ELF-1 (cell line): ENCODE measurements around the gene TSPAN15.
A peak's percentile ranks its signal among the peaks of the same experiment; 100 is the strongest.

Experiments
- DNase-seq: peaks from one replicate; pipeline ENCODE4 v3.0.0-alpha.2; 2016; ENCODE audit warnings: low read depth, low spot score

The TSPAN15 gene

DNA sequence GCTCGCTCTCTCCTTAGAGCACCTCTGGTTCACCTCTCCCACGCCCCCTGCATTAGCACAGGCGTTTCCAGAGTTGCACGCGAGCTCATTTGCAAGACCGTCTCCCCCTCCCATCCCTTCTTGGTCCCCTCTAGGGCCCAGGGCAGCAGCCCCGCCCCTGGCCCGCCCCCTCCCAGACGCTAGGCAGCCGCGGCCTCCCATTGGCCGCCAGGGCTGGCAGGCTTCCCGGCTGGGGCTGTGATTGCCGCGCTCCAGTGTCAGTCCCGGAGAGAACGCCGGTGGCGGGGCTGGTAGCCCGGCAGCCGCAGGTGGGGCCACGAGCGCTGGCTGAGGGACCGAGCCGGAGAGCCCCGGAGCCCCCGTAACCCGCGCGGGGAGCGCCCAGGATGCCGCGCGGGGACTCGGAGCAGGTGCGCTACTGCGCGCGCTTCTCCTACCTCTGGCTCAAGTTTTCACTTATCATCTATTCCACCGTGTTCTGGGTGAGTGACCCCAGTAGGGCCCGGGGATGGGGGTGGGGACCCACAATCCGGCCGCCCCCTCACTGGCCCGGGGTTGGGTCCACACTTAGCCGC lies at the start of gene TSPAN15:
TSS of gene TSPAN15 (plus strand) at position 257 of the 575 bp plus-strand sequence. CDS start at position 387, 130 bp downstream.
- peak; percentile 85 for DNase-seq

DNA sequence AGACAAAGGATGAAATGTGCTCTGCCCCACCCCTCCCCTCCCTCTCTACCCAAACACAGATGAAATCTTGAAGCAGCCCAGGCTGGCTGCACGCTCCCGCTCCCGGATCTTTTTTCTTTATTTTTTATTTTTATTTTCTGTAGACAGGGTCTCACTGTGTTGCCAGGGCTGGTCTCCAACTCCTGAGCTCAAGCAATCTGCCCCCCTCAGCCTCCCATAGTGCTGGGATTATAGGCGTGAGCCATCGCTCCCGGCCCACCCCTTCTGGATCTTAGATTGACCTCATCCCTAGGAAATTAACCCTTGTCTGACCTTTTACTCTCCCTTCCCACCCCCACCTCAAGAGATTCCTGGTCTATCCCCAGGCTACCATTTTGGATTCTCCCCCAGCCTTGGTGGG lies 48.9 kb upstream of the TSPAN15 start:
- no peak for DNase-seq

DNA sequence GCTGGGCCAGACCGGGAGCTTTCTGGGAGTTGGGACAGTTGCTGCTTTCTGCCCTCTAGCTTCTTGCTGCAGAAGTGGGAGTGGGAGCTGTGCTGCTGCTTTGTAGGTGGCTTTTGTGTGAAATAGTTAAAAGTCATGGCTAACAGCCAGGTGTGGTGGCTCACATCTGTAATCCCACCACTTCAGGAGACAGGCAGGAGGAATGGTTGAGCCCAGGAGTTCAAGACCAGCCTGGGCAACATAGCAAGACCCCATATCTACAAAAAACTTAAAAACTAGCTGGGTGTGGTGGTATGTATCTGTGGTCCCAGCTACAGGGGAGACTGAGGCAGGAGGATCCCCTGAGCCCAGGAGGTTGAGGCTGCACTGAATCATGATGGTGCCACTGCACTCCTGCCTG lies 48.2 kb upstream of the TSPAN15 start:
- no peak for DNase-seq

DNA sequence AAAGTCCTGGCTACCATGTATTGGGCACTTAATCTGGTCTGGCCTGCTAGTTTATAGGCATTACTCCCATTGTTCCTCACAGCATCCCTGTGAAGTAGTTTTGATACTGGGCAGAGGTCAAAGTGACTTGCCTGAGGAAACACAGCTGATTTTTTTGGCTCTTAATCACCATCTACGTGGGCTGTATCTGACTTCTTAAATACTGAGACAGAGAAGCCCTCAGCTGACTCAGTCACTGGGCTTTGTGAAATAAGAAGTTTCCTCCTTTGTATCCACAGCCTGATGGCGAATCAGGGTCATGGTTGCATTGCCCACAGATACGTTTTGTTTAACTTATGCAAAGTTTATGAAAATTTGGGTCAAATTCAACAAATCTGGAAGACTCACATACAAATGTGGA lies 47.7 kb upstream of the TSPAN15 start:
- no peak for DNase-seq

DNA sequence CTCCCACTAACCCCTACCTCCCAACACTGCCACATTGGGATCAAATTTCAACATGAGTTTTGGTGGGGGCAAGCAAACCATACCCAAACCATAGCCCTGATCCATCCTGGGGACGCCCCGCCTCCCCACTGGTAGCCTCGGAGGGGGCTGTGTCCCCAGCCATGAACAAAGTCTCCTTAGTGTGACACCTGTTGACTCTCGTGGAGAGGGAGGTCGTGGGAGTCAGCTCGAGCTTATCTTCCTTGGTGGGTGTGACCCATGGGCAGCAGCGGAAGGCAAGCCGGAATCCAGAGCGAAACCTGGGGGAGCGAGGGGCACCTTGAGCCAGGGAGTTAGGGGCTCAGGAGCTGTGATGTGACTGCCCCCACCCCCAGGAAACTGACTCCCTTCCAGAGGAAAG lies 46.5 kb upstream of the TSPAN15 start:
- no peak for DNase-seq

DNA sequence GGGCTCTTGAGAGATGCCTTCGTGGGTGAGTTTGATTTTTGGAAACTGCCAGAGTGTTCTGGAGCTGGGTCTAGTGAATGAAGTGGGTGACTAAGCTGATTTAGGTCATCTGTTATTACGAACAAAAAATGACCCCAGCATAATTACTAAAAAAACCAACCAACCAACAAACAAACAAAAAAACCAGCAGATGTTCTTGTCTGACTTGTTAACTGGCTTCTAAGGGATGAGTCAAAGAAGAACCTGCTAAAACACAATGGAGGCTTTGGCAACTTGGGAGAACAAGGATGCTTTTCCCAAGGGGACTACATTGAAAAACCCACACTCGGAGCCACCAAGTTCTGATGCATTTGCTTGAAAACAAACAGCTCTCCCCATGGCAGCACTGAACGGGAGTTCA lies 46.0 kb upstream of the TSPAN15 start:
- no peak for DNase-seq

DNA sequence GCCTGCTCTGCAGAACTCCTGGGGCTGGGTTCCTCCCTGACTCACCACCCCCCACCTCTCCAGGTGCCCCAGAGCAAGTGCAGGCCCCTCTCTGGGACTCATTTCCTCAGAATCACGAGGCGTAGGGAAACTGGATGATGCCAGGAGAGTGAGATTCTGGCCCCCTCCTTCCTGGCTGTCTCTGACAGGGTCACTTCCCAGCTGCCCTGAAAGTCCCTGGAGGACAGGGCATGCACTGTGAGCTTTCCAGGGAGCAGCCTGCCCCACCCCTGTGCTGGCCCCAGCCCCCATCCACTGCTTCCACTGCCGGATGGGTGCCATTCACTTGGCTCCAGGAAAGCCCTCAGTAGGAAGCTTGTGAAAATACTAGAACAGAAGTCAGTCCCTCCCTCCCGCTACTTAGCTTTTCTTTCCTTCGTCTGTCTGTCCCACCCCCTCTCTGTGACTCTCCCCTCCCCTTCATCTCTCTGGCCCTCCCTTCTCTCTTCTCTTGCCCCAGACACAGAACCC lies 44.9 kb upstream of the TSPAN15 start:
- DNase-seq: peak; percentile 26

DNA sequence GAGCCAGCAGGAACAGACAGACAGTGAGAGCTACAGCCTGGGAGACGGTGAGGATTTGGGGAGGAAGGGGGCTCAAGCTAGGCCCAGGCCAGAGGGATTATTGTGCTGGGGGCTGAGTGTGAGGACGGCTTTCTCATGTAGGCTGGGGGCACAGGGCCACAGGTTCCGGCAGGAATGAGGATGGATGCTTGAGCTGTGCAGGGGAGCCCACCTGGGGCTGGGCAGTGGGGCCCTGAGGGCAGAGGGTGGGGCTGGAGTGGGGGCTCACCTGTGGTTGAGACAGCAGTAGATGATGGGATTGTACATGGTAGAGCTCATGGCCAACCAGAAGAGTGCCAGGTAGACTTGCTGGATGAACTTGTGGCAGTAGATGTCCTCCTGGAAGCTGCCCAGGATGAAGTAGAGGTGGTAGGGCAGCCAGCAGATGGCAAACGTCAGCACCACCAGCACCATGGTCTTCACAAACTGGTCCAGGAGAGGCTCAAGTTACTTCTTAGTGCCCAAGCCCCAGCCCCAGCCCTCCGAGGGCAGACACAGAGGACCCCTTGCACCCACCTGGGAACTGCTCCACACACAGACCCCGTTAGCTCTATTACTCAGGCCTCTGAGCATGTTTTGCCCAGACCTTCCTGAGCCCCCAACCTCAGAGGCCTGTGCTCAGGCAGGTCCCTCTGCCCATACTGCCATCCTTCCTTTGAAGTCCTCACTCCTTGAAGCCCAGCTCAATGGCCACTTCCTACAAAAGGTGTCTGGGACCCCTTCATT lies 44.3 kb upstream of the TSPAN15 start:
- DNase-seq: no peak

DNA sequence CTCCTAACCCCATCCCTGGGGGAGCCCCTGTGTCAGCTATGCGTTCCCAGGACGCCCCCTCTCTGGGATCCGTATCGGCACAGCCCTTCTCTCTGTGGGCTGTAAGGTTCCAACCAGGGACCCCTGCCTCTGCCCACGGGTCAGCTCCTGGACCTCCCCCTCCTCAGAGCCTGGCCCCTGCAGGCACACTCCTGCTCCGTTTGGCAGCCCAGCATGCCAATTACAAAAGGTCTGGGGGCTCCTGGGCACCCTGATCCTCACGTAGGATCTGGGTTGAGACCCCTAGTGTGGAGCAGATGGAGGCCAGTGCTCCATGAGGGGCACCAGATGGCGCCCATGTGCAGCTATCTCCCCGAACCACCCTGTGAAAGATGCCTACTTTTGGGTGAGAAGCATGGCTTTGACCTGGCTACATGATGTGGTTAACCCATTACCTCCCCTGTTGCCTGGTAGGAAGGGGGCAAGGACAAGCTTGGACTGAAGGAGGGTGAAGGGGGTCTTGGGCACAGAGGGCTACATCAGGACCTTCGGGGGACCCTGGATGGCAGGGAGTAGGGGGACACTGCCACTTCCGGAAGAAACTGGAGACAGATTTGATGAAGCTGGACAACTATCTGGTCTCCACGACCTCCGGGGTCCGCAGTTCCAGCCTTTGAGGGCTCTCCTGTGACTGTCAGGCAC lies 43.5 kb upstream of the TSPAN15 start:
- peak; percentile 46 for DNase-seq

DNA sequence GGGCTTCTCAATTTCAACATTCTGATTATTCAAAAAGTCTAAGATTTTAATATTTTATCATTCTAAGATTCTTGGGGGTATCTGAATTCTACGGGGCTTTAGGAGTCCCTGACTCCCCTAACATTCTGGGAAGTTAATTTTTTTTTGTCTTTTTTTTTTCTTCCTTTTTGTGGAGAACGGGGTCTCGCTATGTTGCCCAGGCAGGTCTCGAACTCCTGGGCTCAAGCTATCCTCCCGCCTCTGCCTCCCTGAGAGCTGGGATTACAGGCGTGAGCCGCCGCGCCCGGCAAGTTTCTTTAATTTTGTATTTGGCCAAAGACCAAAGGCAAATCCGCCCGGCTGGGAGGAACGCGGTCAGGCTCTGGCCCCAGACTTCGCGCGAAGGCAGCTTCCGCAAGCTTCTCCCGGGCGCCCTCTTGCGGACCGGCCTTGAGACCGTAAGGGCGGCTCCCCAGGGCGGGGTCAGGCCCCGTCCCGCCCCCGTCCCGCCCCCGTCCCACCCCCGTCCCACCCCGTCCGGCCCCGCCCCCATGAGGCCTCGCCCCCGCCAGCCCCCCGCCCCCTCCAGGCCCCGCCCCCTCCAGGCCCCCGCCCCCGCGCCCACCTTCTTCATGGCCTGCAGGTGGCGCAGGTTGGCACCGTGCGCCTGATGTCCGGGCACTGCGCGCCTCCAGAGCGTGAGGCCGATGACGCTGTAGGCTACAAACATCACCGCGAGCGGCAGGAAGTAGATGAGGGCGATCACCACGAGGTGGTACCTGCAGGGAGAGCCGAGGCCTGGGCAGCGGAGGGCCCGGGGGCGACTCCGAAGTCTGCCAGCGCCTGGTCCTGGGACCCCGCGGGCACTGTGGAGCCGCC lies 42.7 kb upstream of the TSPAN15 start:
- peak; percentile 92 for DNase-seq

DNA sequence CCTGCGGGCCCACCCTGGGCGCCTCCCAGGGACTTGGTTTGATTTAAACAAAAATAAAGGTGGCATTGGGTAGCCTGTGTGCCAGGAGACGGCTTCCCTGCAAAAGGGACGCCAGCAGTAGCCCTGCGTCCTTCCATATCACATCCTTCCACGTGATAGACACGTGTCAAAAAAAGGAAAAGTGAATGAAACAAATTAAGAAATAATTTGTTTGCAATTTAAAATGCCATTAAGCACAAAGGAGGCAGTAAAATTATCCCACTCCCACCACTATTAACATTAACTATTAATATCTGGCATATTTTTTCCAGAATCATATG lies 42.1 kb upstream of the TSPAN15 start:
- no peak for DNase-seq

DNA sequence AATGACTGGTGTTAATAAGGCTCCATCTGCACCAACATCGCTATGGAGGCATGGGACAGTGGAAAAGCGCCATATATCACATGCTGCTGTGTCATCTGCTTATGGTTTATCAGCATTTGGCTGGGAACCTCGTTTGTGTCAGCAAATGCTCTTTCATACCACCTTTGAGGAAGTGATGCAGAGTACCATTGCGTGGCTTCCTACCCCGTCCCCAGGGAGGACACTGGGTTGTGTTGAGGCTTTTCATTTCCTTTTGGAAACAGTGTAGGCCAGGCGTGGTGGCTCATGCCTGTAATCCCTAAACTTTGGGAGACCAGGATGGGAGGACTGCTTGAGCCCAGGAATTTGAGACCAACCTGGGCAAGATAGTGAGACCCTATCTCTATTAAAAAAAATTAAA lies 41.3 kb upstream of the TSPAN15 start:
- no peak for DNase-seq

DNA sequence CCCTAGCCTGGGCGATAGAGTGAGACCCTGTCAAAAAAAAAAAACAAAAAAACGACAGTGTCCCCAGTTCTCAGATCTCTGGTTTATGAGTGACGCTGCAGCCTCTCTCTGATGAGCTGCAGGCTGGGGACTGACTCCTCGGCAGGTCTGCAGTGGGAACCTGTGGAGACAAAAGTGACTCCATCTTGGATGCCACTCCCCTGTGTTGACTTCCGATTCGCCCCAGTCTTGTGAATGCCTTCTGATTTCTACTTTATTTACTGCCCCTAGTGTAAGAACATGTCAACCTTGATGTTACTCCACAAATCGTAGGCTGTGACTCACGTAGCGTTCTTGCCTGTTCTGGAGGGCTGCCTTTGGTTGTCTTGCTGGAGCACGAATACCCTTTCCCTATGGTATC lies 40.8 kb upstream of the TSPAN15 start:
- no peak for DNase-seq

DNA sequence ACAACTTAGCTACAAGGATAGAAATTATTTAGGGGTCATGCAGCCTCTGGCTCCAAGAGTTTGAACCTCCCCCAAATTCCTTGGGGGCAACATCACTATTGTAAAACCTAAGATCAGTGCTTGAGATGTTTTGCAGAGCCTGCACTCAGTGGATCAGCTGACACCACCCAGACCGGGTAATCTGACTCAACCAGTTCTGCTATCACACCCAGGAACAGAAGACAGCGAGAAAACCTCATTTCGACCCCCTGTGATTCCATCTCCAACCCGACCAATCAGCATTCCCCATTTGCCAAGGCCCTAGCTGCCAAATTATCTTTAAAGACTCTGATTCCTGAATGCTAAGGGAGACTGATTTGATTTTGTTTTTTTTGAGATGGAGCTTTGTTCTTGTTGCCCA lies 39.8 kb upstream of the TSPAN15 start:
- DNase-seq: peak; percentile 80

DNA sequence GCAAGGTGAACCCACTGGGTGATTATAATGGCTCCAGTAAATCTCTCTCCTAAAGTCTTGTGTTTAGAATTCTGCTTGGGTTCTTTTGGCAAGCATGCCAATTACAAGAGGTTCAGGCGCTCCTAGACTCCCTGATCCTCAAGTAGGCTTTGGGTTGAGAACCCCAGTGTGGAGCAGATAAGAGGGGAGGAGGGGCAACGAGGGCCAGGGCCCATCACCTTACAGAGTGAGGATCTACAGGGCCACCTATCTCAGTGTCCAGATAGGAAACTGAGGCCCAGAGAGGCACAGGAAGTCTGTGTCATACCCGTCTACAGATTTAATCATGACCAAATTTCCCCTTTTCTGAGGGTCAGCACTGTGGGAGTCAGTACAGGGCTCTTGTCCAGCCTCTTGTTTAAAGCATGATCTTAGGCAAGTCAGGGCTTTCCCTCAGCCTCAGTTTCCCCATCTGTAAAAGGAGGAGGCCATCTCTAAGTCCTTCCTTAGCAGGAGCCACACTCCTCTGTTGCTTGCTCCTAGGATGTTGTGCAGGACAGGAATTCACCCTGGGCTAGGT lies 39.0 kb upstream of the TSPAN15 start:
- DNase-seq: no peak

DNA sequence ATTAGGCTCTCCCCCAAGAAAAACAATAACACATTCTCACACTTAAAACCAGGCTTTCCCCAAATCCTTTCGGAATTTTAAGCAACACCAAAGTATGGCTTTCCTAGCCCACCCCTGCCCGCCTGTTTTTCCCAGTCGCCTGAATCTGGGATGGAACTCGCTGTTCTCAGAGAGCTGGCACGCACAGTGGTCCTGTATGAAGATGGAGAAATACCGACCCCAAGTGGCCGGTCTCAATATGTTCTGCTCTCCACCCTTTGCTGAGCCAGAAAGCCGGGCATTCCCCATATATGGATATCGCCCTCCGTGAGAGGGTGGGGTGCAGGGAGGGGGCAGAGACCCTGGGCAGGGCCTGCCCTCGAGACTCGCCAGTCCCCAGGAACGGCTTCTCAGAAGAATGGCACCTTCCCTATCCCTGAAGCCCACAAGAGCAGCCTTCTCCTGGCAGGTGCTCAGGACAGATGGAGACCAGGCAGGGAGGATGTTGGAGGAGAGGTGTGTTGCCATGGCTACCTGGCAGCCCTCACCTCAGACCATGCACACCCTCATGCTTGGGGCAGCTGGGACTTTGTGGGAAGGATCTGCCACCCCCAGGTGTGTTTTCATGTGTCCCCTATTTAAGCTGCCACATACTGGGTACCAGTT lies 37.9 kb upstream of the TSPAN15 start:
- peak; percentile 77 for DNase-seq

DNA sequence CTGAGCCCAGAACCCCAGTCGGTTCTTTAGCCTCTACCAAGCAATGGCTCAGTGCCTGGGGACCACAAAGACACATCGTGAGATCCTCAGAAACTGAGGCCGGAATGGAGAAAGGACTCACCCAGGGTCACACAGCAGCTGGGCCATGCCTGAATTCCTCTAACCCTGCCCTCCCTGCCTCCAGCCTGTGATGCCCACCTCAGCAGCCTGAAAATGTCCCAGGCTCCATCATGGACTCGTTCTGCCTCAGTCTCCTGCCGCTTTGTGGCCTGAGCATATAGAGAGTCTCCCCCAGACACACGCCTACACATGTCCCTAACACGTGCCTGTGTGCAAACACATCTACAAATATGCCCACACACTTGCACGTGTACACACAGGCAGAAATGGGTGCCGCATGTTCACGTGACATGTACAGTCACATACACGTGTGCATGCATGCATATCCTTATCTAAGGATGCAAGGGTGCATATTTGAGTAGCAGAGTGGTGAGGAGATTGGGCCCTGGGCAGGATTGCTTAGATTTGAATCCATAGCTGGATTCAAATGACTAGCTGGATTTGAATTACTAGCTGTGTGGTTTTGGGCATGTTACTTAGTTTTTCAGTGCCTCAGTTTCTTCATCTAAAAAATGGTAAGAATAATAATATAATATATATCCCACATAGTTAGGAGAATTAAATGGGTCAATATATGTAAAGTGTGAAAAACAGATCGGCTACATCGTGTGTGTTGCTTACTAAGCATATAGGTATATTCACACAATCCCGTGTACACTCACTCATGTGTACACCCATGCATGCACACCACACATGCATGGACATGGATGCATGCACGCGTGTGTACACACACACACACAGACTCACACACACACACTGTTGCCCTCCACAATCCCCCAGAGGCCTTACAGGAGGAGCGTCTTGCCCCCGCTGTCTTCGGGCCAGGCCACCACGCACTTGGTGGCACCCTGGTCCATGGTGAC lies 36.9 kb upstream of the TSPAN15 start:
- DNase-seq: no peak

DNA sequence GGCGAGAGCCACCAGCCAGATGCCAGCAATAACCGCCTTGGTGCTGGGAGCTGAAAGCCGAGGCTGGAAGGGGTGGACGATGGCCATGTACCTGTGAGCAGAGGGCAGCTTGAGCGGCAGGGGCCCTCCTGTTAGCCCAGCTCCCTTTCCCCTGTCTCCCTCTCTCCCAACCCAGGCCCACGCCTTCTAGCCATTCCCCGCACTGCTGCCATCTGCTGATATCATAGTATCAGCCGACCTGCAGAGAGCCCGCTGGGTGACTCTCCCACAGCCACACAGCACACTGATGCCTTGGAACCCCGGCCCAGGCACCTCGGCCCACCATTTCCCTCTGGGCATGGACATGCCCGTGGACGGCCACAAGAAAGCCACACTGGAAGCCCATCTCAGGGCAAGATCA lies 36.2 kb upstream of the TSPAN15 start:
- DNase-seq: no peak

DNA sequence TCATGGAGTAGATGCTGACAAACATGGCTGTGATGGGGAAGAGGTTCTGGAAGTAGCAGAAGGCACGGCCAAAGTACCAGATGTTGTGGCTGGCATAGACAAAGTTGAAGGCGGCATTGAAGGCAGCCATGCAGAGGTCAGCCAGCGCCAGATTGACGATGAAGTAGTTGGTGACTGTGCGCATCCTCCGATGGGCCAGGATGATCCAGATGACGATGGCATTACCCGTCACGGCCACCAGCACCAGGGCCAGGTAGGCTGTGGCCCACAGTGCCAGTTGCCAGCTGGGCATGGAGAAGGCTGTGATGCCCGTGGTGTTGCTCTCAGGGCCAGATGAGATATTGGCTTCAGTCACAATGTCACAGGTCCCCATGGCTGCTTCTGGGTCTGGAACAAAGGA lies 35.3 kb upstream of the TSPAN15 start:
- no peak for DNase-seq

DNA sequence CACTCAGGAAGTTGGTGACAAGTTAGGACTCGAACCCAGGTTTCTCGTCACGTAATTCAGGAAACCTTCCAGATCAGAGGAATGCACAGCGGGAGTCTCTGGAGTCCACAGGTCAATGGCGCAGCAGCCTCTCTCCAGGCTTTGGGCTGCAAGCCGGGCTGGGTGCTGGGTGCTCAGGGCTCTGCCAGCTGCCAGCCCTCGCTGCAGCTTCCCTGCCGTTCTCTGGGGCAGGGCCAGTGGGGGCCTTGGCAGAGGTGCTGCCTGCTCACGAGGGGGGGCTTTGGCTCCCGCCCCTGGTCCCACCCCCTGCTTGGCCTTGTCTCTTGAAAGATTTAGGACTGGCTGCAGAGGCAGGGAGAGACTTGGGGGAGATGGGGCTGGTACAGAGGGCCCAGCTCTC lies 34.6 kb upstream of the TSPAN15 start, which contains the start of gene TACR2:
TSS of gene TACR2 (minus strand) at position 224 of the 400 bp plus-strand sequence. CDS start 595 bp downstream, outside the sequence.
- no peak for DNase-seq
